GM12872 (cell line): ENCODE results near the gene LRRK2.

Experiments used
- TF ChIP-seq, protein P1 (sequence below): IDR thresholded peaks from 3 replicates; pipeline ENCODE4 v1.5.1; 2011; ENCODE audit warnings: low read depth, mild to moderate bottlenecking, low read length, moderate library complexity; ENCODE audit not compliant: insufficient read depth

LRRK2 gene

DNA sequence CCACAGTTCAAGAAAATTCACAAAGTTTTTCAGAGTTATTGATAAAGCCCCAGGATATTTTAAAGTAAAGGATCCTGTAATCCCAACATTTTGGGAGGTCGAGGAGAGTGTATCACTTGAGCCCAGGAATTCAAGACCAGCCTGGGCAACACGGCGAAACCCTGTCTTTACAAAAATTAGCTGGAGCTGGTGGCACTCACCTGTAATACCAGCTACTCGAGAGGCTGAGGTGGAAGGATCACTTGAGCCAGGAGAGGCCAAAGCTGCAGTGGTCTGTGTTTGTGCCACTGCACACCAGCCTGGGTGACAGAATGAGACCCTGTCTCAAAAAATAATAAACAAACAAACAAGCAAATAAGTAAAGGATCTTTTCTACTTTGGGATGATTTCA, 39.5 kb upstream of the LRRK2 start:
- TF ChIP-seq, protein P1, sequence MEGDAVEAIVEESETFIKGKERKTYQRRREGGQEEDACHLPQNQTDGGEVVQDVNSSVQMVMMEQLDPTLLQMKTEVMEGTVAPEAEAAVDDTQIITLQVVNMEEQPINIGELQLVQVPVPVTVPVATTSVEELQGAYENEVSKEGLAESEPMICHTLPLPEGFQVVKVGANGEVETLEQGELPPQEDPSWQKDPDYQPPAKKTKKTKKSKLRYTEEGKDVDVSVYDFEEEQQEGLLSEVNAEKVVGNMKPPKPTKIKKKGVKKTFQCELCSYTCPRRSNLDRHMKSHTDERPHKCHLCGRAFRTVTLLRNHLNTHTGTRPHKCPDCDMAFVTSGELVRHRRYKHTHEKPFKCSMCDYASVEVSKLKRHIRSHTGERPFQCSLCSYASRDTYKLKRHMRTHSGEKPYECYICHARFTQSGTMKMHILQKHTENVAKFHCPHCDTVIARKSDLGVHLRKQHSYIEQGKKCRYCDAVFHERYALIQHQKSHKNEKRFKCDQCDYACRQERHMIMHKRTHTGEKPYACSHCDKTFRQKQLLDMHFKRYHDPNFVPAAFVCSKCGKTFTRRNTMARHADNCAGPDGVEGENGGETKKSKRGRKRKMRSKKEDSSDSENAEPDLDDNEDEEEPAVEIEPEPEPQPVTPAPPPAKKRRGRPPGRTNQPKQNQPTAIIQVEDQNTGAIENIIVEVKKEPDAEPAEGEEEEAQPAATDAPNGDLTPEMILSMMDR, result no peak

DNA sequence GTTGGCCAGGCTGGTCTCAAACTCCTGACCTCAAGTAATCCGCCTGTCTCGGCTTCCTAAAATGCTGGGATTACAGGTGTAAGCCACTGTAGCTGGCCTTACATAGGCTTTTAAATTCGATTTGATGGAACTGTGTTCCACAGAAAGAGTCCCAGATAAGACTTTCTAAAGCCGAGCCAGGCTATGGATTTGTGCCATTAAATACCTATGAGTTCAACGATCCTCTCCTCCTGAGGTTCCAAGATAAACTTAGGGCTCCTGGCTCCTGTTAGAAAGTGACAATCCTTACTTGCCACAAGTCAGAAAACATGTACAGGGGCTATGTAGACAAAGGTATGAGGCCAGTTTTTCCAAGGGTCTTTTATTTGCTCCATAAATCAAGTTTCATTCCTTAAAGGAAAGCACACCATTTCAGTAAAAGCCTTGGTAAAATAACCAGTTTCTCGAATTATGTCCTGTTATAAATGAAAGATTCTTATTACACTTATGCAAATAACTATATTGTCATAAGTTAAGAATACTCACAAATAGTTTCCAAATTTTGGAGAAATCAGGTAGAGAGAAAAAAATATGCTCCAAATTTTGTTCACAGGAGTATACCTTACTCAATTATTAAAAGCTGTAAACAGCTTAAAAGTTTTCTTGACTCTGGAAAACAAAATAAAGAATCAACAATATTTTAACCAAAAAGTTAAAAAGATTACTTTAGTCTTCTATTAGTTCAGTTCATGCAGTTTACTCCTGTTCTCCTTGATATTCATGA, 36.1 kb upstream of the LRRK2 start:
- TF ChIP-seq, protein P1, result no peak

DNA sequence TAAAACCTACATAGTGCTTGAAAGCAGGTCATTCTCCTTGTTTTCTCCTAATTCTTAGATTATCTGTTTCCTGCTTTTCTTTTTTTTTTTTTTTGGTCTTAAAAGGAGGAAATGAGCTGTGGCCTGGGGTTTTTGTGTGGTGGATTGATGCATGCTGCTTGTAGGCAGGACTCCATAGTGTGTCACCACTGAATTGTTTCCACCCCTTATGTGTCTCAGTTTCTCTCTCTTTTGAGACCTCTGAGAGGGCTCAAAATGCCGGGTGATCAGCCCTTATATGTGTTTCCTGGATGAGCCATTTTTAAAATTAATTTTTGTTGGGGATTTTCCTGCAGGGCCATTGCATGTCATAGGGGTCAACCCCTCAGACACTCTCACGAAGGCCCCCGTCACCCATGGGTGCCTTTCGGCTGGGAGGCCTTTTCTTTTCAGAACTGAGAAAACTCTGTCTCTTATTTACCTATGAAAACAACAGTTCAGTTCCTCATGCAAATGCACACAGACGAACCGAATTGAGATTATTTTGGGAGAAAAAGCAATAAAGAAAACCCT, 32.0 kb upstream of the LRRK2 start:
- TF ChIP-seq, protein P1, result no peak

DNA sequence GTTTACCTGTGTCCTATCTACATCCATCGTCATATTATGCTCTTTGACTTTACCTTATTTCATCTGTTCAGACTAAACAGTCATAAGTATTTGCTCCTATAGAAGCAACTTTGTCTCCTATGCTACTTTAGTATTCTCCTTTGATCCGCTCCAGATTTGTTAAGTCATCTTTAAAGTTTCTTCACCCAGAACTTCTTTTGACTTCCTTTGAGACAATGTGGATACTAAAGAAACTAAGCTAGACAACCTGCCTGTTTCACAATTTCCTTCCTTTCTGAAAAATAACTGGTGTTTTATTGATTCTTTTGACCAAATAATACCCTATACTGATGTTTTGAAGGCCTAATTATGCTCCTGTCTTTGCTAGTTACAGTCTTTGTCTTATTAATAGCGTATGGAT, 30.0 kb upstream of the LRRK2 start:
- TF ChIP-seq, protein P1, result no peak

DNA sequence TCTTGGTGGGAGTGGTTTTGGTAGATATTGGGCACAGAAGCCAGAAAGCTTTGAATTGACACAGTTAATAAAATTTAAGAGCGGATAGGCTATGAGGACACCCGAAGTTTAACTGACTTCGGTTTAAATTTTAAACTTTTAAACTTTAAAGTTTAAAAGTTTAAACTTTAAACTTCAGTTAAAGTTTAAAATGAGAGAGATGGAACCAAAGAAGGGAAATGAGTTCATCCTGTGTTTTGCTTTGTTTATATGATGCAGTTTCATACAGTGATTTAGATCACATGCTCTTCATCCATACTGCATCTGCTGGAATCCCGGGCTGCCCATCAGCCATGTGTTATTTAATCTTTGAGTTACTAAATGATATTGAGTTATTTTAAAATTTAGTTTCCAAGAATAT, 27.2 kb upstream of the LRRK2 start:
- TF ChIP-seq, protein P1, result no peak

DNA sequence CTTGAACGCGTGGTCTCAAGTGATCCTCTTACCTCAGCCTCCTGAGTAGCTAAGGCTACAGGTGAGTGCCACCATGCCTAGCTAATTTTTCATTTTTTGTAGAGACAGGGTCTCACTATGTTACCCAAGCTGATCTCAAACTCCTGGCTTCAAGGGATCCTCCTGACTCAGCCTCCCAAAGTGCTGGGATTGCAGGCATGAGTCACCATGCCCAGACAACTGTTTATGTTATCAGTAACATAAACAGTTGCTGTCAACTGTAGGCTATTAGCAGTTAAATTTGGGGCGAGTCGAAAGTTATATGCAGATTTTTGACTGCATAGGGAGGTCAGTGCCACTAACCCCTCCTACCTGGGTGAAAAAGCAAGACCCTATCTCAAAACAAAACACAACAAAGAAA, 26.2 kb upstream of the LRRK2 start:
- TF ChIP-seq, protein P1, result no peak

DNA sequence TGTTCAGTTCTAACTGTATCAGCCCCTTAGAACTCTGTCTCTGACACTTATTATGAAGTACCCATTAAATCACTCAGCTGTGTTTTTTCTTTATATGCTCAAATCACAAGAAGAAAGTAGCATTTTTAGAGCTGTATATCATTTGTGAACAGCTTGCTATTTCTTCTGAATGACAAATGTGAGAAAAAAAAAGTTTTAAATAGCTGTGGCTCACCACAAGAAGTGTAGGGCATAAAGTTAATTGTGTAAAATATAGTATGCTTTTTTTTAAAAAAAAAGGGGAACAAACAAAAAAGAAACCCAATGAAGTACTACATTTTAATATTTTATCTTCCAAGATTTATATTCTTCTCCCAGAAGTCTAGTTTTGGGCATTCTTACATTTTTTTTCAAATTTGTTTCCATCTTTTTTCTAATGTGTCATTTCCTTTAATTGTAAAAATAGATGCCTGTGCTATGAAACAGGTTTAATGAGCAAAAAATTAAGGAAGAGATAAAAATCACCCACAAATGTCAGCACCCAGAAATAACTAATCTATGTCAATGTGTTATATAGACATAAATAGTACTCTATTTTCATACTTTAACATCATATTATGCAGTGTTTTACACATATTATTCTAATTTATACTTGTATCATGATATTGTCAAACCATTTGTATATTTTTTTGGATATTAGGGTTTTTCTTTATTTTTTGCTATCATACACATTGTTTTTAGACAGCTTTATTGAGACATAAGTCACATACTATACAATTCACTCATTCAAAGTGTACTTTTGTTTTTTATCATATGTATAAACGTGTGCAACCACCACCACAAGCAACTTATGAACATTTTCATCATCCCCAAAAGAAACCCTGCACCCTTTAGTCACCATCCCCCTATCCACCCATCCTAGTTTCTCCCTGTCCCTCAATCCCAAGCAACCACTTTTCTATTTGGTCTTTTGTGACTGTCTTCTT, 22.4 kb upstream of the LRRK2 start:
- TF ChIP-seq, protein P1, result no peak
